Neural progenitor cell (in vitro differentiated cells): ENCODE measurements around the gene CEACAM18. TPM values are rescaled to one million over a fixed set of nuclear protein-coding genes. Genes with fewer than 3 reads are reported as not detected.

Experiments
- DNase-seq: peaks from one replicate; pipeline ENCODE4 v3.0.0-alpha.2; 2016; ENCODE audit warnings: low spot score
- H2AFZ ChIP-seq: fragments of 200-600 bp; sonication (generic); replicated peaks from 2 replicates; pipeline ENCODE4 v1.6.1; 2016; ENCODE audit warnings: antibody characterized with exemption
- H3F3A ChIP-seq: fragments of 200-600 bp; sonication (generic); 2 replicates; pipeline ENCODE4 v1.6.1; 2016; ENCODE audit warnings: antibody characterized with exemption, low read depth
- H3K27ac ChIP-seq: fragments of 200-600 bp; sonication (generic); 2 replicates; pipeline ENCODE4 v1.5.1; 2016; ENCODE audit warnings: mild to moderate bottlenecking
- H3K27me3 ChIP-seq: fragments of 200-600 bp; sonication (generic); 2 replicates; pipeline ENCODE4 v1.6.1; 2016; ENCODE audit warnings: mild to moderate bottlenecking, moderate library complexity
- H3K36me3 ChIP-seq: fragments of 200-600 bp; sonication (generic); 2 replicates; pipeline ENCODE4 v1.5.1; 2016
- H3K4me1 ChIP-seq: fragments of 200-600 bp; sonication (generic); 2 replicates; pipeline ENCODE4 v1.6.1; 2016; ENCODE audit warnings: mixed run types
- H3K4me2 ChIP-seq: fragments of 200-600 bp; sonication (generic); 2 replicates; pipeline ENCODE4 v1.6.1; 2016
- H3K4me3 ChIP-seq: fragments of 200-600 bp; sonication (generic); 2 replicates; pipeline ENCODE4 v1.5.1; 2016
- H3K79me2 ChIP-seq: fragments of 200-600 bp; sonication (generic); 2 replicates; pipeline ENCODE4 v1.6.1; 2016; ENCODE audit warnings: low read depth
- H3K9ac ChIP-seq: fragments of 200-600 bp; sonication (generic); 2 replicates; pipeline ENCODE4 v1.6.1; 2016
- H3K9me3 ChIP-seq: fragments of 200-600 bp; sonication (generic); 2 replicates; pipeline ENCODE4 v1.5.1; 2016; ENCODE audit warnings: low read depth
- H4K20me1 ChIP-seq: fragments of 200-600 bp; sonication (generic); 2 replicates; pipeline ENCODE4 v1.6.1; 2016; ENCODE audit warnings: low read depth
- H3K27ac Mint-ChIP-seq: 3 replicates; pipeline ENCODE4 v1.8.0; 2021; ENCODE audit warnings: mixed read lengths
- H3K27me3 Mint-ChIP-seq: 2 replicates; pipeline ENCODE4 v1.8.0; 2022; ENCODE audit warnings: low read depth, mild to moderate bottlenecking, inconsistent platforms, moderate library complexity, mixed read lengths; ENCODE audit not compliant: insufficient read depth
- H3K36me3 Mint-ChIP-seq: 3 replicates; pipeline ENCODE4 v1.8.0; 2021; ENCODE audit warnings: mixed read lengths
- H3K4me1 Mint-ChIP-seq: 3 replicates; pipeline ENCODE4 v1.8.0; 2021; ENCODE audit warnings: mixed read lengths
- H3K4me3 Mint-ChIP-seq: 3 replicates; pipeline ENCODE4 v1.8.0; 2021; ENCODE audit warnings: mild to moderate bottlenecking, moderate library complexity, mixed read lengths
- H3K9me3 Mint-ChIP-seq: 3 replicates; pipeline ENCODE4 v1.8.0; 2020; ENCODE audit warnings: mixed read lengths
- CTCF ChIP-seq: fragments of 200-600 bp; sonication (generic); IDR thresholded peaks from 2 replicates; pipeline ENCODE4 v1.5.1; 2017; ENCODE audit warnings: antibody characterized with exemption, mild to moderate bottlenecking
- EZH2 ChIP-seq: fragments of 200-600 bp; sonication (generic); IDR thresholded peaks from 2 replicates; pipeline ENCODE4 v1.6.1; 2017; ENCODE audit warnings: antibody characterized with exemption, mild to moderate bottlenecking, moderate library complexity
- EZH2phosphoT487 ChIP-seq: fragments of 200-600 bp; sonication (generic); IDR thresholded peaks from 2 replicates; pipeline ENCODE4 v1.6.1; 2017; ENCODE audit warnings: antibody characterized with exemption
- total RNA-seq: library from RNA; depleted of rRNA; stranded (reverse); fragments of >200 nt; gene quantifications from 2 replicates; pipeline ENCODE4 v1.2.3, GENCODE V29; 2015; ENCODE audit warnings: low replicate concordance

The CEACAM18 gene
- not detected in 2 replicates for total RNA-seq

DNA sequence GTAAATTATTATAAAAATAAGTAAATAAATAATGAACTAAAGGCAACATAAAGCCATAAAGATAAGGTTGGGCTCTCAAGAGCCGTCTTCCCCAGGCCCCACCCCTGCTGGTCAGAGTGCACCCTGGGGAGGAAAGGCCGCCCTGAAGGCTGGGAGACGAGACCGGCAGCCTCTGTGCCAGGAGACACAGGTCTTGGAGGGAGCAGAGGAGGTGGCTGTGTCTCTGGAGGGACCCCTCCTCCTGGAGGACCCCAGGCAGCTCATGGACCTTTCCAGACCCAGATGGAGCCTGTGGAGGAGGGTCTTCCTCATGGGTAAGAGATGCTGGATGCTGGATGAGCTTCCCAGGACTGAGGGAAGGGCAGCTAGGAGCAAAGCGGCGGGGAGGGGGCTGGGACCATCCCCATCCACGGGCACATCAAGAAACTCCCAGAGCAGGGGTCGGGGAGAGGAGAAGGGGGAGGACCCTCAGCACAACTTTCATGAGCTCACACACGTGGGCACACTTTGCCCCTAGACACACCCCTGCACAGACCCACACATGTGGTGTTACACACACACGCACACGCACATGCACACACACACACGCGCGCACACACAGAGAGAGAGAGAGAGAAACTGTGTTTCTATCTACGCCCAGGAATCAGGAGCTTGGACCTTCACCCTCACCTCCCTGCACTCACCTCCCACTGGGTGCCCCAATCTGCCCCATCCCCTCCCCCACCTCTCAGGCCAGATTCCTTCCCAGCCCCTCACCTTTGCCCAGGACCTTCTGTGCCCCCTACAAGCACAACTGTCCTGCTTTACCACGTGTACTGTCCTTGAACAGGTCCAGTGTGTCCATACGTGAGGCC is at the start of gene CEACAM18:
CEACAM18 (plus strand) TSS at position 159 of the 854 bp plus-strand sequence.
- Histone ChIP-seq H2AFZ (no peak within 1 kb of the TSS), H3K4me2 (no peak within 1 kb of the TSS), H3K4me3 (no peak within 1 kb of the TSS), H3K27me3 (no peaks in the 10 kb centered on the region), H3K79me2 (no peaks in the 10 kb centered on the region), H3K36me3 (no peaks in the 10 kb centered on the region), H3K27ac (no peak within 1 kb of the TSS), H3K9ac (no peak within 1 kb of the TSS), H3F3A (no peaks in the 10 kb centered on the region), H3K4me1 (no peaks in the 10 kb centered on the region), H3K9me3 (no peaks in the 10 kb centered on the region), H4K20me1 (no peaks in the 10 kb centered on the region)
- no peaks in the 10 kb centered on the region for H3K4me1 Mint-ChIP-seq
- no peak within 1 kb of the TSS for H3K27ac Mint-ChIP-seq
- TF ChIP-seq EZH2phosphoT487 = no peak
- no peak for TF ChIP-seq EZH2
- TF ChIP-seq CTCF = no peak
- H3K27me3 Mint-ChIP-seq = peaks cover 14% of the 10 kb centered on the region
- no peak for DNase-seq
- H3K36me3 Mint-ChIP-seq = no peaks in the 10 kb centered on the region
- no peak within 1 kb of the TSS for H3K4me3 Mint-ChIP-seq
- H3K9me3 Mint-ChIP-seq = no peaks in the 10 kb centered on the region

DNA sequence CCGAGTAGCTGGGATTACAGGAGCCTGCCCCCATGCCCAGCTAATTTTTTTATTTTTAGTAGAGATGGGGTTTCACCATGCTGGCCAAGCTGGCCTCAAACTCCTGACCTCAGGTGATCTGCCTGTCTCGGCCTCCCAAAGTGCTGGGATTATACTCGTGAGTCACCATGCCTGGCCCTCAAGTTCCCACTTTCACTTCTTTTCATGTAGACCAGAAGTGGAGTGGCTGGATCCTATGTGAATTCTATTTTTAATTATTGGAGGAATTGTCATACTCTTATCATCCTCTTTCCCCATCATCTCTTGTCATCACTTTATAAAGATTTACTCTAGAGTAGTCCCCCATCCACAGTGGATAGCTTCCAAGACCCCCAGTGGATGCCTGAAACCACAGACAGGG is 48.1 kb upstream of the CEACAM18 start:
- no peak for TF ChIP-seq EZH2phosphoT487
- H3K4me1 ChIP-seq = no peaks in the 10 kb centered on the region

GRCh38 chr19:51431124-51431523 is 47.2 kb upstream of the CEACAM18 start:
- H3K9me3 Mint-ChIP-seq = no peaks in the 10 kb centered on the region
- H3K27ac Mint-ChIP-seq = no peak overlapping the region
- H3K36me3 Mint-ChIP-seq = no peaks in the 10 kb centered on the region
- H3F3A ChIP-seq = no peaks in the 10 kb centered on the region
- DNase-seq = no peak
- H3K4me1 ChIP-seq = no peaks in the 10 kb centered on the region
- H3K27me3 ChIP-seq = peaks cover 13% of the 10 kb centered on the region
- H3K27me3 Mint-ChIP-seq = peaks cover 6% of the 10 kb centered on the region
- H3K4me3 ChIP-seq = no peak overlapping the region
- no peaks in the 10 kb centered on the region for H4K20me1 ChIP-seq
- TF ChIP-seq CTCF = no peak
- no peak for TF ChIP-seq EZH2
- no peak for TF ChIP-seq EZH2phosphoT487
- no peaks in the 10 kb centered on the region for H3K79me2 ChIP-seq
- H3K4me1 Mint-ChIP-seq = no peaks in the 10 kb centered on the region
- no peak overlapping the region for H3K9ac ChIP-seq
- no peak overlapping the region for H3K4me2 ChIP-seq
- no peak overlapping the region for H3K27ac ChIP-seq
- no peaks in the 10 kb centered on the region for H3K36me3 ChIP-seq
- no peak overlapping the region for H2AFZ ChIP-seq
- H3K4me3 Mint-ChIP-seq = no peak overlapping the region
- no peaks in the 10 kb centered on the region for H3K9me3 ChIP-seq

More for the DNA sequence above, 48.1 kb upstream of the CEACAM18 start:
- Histone ChIP-seq H3K27ac (no peak overlapping the region), H3F3A (no peaks in the 10 kb centered on the region), H3K27me3 (peaks cover 13% of the 10 kb centered on the region), H3K36me3 (no peaks in the 10 kb centered on the region), H3K9ac (no peak overlapping the region), H3K4me3 (no peak overlapping the region), H3K79me2 (no peaks in the 10 kb centered on the region), H4K20me1 (no peaks in the 10 kb centered on the region), H2AFZ (no peak overlapping the region), H3K9me3 (no peaks in the 10 kb centered on the region), H3K4me2 (no peak overlapping the region)
- Mint-ChIP-seq H3K9me3 (no peaks in the 10 kb centered on the region), H3K36me3 (no peaks in the 10 kb centered on the region), H3K27me3 (peaks cover 8% of the 10 kb centered on the region), H3K27ac (no peak overlapping the region), H3K4me1 (no peaks in the 10 kb centered on the region), H3K4me3 (no peak overlapping the region)
- DNase-seq = no peak

- Mint-ChIP-seq H3K27me3 (peaks cover 4% of the 10 kb centered on the region), H3K4me1 (no peaks in the 10 kb centered on the region), H3K36me3 (no peaks in the 10 kb centered on the region), H3K27ac (no peak overlapping the region), H3K9me3 (no peaks in the 10 kb centered on the region), H3K4me3 (no peak overlapping the region)
- Histone ChIP-seq H3K9ac (no peak overlapping the region), H3K4me1 (no peaks in the 10 kb centered on the region), H3K4me2 (no peak overlapping the region), H3K27ac (no peak overlapping the region), H4K20me1 (no peaks in the 10 kb centered on the region), H2AFZ (no peak overlapping the region), H3K36me3 (no peaks in the 10 kb centered on the region), H3K9me3 (no peaks in the 10 kb centered on the region), H3F3A (no peaks in the 10 kb centered on the region), H3K4me3 (no peak overlapping the region), H3K27me3 (peaks cover 13% of the 10 kb centered on the region), H3K79me2 (no peaks in the 10 kb centered on the region)
- TF ChIP-seq EZH2 (no peak), EZH2phosphoT487 (no peak), CTCF (no peak)
- no peak for DNase-seq
These were observed 45.3 kb upstream of the CEACAM18 start for GRCh38 chr19:51433043-51433442.
